Measurements from ENCODE around the gene TLDC2.

DNA sequence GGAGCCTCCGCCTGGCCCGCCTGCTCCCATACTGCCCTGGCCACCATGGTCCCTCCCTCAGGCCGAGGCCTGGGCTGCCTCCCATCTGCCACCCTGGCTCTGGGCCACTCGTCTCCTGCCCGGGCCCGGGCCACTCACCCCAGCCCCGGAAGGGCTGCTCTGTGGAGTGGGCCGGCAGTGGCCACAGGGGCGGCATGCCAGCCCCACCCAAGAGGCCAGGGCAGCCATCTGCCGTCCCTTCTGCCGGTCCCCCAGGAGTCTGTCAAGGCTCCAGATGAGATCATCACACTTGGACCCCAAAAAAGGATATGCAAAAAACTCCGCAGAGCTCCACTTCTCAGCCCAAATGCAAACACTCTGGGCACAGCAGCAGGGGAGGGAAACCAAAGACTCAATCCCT is 23.8 kb upstream of the TLDC2 start:
- TF ChIP-seq, protein P1, sequence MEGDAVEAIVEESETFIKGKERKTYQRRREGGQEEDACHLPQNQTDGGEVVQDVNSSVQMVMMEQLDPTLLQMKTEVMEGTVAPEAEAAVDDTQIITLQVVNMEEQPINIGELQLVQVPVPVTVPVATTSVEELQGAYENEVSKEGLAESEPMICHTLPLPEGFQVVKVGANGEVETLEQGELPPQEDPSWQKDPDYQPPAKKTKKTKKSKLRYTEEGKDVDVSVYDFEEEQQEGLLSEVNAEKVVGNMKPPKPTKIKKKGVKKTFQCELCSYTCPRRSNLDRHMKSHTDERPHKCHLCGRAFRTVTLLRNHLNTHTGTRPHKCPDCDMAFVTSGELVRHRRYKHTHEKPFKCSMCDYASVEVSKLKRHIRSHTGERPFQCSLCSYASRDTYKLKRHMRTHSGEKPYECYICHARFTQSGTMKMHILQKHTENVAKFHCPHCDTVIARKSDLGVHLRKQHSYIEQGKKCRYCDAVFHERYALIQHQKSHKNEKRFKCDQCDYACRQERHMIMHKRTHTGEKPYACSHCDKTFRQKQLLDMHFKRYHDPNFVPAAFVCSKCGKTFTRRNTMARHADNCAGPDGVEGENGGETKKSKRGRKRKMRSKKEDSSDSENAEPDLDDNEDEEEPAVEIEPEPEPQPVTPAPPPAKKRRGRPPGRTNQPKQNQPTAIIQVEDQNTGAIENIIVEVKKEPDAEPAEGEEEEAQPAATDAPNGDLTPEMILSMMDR (IDR thresholded peaks at IDR 0.05), result no peak
- no peak for TF ChIP-seq POLR2A (IDR thresholded peaks at IDR 0.05)
